NB4 (cell line): ENCODE results near the gene MGMT.

ENCODE experiments used
- DNase-seq: peaks from one replicate; pipeline ENCODE4 v3.0.0; 2010; ENCODE audit warnings: low read depth
- H3K4me3 ChIP-seq: one replicate; pipeline ENCODE4 v1.5.1; 2011; ENCODE audit warnings: mild to moderate bottlenecking, low read depth, low read length, moderate library complexity
- MYC ChIP-seq: IDR thresholded peaks from 2 replicates; pipeline ENCODE4 v1.6.1; 2011; ENCODE audit warnings: low read depth, low read length
- POLR2A ChIP-seq: IDR thresholded peaks from 2 replicates; pipeline ENCODE4 v1.6.1; 2011; ENCODE audit warnings: mild to moderate bottlenecking; ENCODE audit not compliant: insufficient read length; ENCODE audit errors: extremely low read depth
- TF ChIP-seq, protein P1 (sequence below): IDR thresholded peaks from one replicate; pipeline ENCODE4 v1.5.1; 2012; ENCODE audit warnings: low read depth, low read length
- TF ChIP-seq, protein P2 (sequence below): IDR thresholded peaks from 2 replicates; pipeline ENCODE4 v1.6.1; 2011; ENCODE audit warnings: low read depth, low read length

Gene MGMT

DNA sequence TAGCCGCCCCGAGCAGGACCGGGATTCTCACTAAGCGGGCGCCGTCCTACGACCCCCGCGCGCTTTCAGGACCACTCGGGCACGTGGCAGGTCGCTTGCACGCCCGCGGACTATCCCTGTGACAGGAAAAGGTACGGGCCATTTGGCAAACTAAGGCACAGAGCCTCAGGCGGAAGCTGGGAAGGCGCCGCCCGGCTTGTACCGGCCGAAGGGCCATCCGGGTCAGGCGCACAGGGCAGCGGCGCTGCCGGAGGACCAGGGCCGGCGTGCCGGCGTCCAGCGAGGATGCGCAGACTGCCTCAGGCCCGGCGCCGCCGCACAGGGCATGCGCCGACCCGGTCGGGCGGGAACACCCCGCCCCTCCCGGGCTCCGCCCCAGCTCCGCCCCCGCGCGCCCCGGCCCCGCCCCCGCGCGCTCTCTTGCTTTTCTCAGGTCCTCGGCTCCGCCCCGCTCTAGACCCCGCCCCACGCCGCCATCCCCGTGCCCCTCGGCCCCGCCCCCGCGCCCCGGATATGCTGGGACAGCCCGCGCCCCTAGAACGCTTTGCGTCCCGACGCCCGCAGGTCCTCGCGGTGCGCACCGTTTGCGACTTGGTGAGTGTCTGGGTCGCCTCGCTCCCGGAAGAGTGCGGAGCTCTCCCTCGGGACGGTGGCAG, at the start of gene MGMT:
TSS of gene MGMT (plus strand) at position 539 of the 656 bp plus-strand sequence.
- peak; percentile 92 for DNase-seq
- TF ChIP-seq, protein P1, sequence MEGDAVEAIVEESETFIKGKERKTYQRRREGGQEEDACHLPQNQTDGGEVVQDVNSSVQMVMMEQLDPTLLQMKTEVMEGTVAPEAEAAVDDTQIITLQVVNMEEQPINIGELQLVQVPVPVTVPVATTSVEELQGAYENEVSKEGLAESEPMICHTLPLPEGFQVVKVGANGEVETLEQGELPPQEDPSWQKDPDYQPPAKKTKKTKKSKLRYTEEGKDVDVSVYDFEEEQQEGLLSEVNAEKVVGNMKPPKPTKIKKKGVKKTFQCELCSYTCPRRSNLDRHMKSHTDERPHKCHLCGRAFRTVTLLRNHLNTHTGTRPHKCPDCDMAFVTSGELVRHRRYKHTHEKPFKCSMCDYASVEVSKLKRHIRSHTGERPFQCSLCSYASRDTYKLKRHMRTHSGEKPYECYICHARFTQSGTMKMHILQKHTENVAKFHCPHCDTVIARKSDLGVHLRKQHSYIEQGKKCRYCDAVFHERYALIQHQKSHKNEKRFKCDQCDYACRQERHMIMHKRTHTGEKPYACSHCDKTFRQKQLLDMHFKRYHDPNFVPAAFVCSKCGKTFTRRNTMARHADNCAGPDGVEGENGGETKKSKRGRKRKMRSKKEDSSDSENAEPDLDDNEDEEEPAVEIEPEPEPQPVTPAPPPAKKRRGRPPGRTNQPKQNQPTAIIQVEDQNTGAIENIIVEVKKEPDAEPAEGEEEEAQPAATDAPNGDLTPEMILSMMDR, result no peak
- TF ChIP-seq POLR2A, result peak; percentile 60
- peak within 1 kb of the TSS; percentile 61 for H3K4me3 ChIP-seq

DNA sequence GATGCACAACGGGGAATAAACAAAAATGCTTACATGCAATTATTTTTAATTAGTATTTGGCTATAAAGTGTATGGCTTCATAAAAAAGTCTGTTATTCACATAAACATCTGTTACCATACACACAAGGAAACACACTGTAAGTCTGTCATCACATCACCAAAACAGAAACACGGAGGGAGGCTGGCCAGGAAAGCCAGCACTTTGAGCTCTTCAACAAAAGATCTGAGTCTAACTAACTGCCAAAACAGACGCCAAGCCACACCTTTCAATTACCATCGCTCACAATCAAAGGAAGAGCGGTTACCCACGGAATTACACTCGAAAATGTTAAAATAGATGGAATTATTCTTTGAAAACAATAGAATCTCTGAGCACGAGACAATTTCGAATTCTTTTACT, 49.2 kb upstream of the MGMT start:
- DNase-seq, result no peak
- no peak for TF ChIP-seq MYC
- TF ChIP-seq, protein P2, sequence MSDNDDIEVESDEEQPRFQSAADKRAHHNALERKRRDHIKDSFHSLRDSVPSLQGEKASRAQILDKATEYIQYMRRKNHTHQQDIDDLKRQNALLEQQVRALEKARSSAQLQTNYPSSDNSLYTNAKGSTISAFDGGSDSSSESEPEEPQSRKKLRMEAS, result no peak
- TF ChIP-seq POLR2A, result no peak
- TF ChIP-seq, protein P1, result no peak
- H3K4me3 ChIP-seq, result no peak overlapping the region

DNA sequence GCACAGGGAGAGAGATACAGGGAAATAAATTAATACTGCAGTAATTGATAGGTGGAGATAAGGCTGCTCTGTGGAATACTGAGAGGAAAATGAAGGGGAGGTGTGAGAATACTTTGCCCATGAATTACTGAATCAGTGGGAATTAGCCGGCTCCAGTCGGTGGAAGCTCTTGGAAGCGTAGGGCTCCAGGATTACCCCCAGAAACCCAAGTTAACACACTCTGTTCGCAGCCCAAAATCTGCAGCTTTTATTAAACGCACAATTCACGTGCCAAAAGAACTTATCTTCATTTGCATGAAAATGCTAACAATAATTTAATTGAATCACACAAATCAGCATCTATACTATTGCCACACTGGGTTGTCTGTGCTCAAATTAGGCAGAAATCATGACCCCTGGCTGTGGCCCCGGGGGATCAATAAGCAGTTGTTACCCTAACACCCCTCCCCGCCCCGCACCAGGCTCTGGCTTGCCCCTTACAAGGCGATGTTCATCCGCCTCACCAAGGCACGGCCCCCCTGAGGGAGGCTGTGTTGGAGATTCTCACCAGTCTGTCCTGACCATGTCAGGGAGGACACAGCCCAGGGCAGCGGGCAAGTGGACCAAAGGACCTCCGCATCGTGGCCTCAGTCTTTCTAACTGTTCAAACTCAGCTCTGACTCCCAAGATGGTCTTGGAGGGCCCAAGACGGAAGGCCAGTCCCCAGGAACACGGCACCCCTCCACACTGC, 48.4 kb upstream of the MGMT start:
- DNase-seq, result no peak
- H3K4me3 ChIP-seq, result no peak overlapping the region
- TF ChIP-seq, protein P1, result no peak
- TF ChIP-seq, protein P2, result no peak
- no peak for TF ChIP-seq POLR2A
- no peak for TF ChIP-seq MYC

DNA sequence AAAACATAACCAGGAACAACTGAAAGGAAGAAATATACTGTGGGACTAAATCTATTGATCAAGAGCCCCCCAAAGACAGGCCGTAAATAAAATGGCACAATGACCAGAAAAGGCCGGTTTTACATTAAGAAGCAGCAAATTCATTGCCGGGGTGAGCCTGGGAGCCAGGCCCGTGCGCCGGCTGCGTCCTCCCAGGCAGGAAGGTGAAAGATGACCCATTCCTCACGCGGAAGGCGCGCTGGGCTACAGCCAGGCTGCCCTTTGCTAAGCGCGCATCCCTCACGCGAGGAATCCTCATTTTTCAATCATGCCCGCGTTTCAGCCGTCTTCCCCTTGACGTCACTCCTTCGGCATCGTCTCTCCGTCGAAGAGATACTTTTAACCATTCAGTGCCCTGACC, 47.6 kb upstream of the MGMT start:
- DNase-seq, result no peak
- no peak overlapping the region for H3K4me3 ChIP-seq
- TF ChIP-seq, protein P1, result no peak
- TF ChIP-seq, protein P2, result no peak
- TF ChIP-seq MYC (no peak), POLR2A (no peak)

DNA sequence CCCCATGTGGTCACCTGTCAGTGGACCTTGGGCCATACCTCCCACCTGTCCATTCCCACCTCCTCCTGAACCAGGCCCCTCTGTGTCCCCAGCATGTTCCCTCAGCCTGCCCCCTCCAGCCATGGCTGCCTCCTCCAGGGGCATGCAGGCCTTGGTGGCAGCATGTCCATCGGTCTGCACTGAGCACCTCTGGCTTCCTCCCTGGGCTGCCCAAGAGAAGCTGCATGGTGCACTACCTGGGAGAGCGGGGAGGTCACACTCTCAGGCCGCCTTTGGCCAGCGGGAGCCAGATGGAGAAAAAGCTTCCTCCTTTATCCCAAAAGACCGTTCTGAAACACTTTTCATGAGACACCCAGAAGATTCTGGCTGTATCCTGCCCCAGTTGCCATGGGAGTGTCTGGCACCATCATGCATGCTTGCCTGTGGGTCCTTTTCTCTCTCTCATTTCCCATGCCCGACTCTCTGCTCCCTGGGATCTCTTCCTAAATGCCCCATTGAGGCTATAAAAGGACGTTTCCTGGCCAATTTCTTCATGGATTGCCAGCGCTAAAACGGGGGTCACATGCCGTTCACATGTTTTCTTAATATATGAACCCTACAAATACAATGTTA, 45.5 kb upstream of the MGMT start:
- no peak for DNase-seq
- H3K4me3 ChIP-seq, result no peak overlapping the region
- TF ChIP-seq MYC, result no peak
- TF ChIP-seq POLR2A, result no peak
- TF ChIP-seq, protein P2, result no peak
- TF ChIP-seq, protein P1, result no peak
